HG03025 (cell line): Measurements from ENCODE around the gene FN1.

Experiments used
- ATAC-seq: cut with Tn5 transposase; IDR thresholded peaks from one replicate; pipeline ENCODE4 v1.9.1; 2021; ENCODE audit warnings: mild to moderate bottlenecking, moderate library complexity; ENCODE audit not compliant: unreplicated experiment, low FRiP score

The FN1 gene

GRCh38 chr2:215390550-215390913, 45.3 kb downstream of the FN1 start:
- ATAC-seq = no peak

- no peak for ATAC-seq
These were observed 47.7 kb downstream of the FN1 start for GRCh38 chr2:215388002-215388728.

GRCh38 chr2:215386566-215386965, 49.3 kb downstream of the FN1 start:
- no peak for ATAC-seq

GRCh38 chr2:215384710-215385109, 51.2 kb downstream of the FN1 start:
- ATAC-seq = no peak

GRCh38 chr2:215383652-215384279, 52.1 kb downstream of the FN1 start:
- ATAC-seq = no peak

DNA sequence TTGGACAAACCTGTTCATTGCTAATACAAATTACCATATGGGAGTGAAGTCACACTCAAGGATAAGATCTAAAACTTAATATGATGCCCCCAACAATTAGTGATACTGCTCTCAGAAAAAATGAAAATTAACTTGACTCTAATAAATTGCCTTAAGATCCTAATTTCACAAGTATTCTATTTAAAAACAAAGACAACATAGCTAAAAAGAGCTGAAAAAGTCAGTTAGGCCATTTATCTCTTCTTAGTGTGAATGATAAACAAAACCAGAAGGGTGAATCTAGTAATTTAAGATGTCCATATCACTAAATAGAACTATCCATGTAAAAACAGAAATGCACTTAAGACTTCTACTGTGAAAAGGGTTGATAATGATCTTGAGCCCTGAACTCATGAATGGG, 53.4 kb downstream of the FN1 start:
- no peak for ATAC-seq

DNA sequence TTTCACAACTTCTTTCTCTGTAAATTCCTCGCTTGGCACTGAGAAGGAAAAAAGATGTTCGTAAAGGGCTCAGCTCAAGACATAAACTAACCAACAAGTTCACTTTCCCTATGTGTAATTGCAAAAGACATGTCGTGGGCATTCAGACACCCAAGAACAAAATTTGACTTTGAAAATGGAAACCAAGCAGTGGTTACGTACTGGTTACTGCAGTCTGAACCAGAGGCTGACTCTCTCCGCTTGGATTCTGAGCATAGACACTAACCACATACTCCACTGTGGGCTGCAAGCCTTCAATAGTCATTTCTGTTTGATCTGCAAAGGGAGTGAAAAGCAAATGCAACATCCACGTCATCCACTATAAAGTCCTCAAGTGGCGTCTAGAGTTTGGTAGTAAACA, 53.9 kb downstream of the FN1 start:
- no peak for ATAC-seq

DNA sequence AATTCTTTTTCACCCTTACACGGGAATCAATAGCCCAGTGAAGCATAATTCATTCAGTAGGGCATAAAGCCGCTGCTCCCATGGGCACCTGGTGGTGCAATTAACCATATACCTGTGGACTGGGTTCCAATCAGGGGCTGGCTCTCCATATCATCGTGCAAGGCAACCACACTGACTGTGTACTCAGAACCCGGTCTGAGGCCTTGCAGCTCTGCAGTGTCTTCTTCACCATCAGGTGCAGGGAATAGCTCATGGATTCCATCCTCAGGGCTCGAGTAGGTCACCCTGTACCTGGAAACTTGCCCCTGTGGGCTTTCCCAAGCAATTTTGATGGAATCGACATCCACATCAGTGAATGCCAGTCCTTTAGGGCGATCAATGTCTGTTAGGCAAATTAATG, 55.2 kb downstream of the FN1 start:
- no peak for ATAC-seq

- no peak for ATAC-seq
These were observed 55.9 kb downstream of the FN1 start for GRCh38 chr2:215379948-215380347.

- no peak for ATAC-seq
These were observed 56.8 kb downstream of the FN1 start for GRCh38 chr2:215379039-215379438.

DNA sequence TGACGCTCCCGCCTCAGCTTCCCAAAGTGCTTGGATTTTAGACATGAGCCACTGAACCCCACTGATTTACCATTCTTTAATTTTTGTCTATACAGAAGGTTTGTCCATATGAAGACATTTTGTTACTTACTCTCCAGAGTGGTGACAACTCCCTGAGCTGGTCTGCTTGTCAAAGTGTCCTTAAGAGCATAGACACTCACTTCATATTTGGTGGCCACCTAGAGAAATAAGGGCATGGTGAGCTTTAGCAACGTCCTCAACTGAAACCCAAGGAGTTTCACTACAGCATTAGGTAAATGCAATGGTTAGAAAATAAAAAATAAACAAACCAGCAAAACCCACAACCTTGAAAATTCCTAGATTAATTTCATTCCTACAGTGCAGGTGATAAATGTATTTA, 57.8 kb downstream of the FN1 start:
- no peak for ATAC-seq

DNA sequence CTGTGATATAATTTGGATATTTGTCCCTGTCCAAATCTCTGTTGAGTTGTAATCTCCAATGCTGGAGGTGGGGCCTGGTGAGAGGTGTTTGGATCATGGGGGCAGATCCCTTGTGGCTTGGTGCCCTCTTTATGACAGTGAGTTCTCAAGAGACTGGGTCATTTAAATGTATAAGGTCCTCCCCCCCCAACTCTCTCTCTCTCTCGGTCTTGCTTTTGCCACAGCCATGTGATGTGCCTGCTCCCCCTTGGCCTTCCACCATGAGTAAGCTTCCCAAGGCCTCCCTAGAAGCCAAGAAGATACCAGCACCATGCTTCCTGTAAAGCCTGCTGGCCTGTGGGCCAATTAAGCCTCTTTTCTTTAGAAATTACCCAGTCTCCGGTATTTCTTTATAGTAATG, 58.6 kb downstream of the FN1 start:
- ATAC-seq = no peak

DNA sequence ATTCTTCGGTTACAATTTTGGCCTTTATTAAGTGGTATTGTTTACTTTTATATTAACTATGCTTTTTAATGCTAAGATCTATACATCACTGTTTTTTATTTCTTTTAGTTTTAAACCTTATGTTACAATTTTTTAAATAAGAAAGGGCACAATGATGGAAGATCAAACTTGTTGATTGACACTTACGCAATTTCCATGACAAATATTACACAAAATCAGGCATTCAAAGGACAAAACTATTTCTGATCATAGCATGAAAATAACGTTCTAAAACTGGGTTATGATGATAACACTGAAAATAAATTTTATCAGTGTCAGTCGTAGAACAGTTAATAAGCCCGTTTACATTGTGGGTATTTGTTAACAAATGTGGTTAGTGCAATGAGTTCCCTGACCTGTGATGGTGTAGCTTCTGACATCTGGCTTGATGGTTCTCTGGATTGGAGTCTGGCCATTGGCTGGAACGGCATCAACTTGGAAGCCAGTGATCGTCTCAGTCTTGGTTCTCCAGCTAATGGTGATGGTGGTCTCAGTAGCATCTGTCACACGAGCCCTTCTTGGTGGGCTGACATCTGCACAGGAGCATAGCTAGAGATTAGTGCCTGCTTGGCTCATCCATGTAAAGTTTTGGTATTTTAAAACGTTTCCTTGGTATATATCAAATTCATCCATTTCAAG, 59.6 kb downstream of the FN1 start:
- no peak for ATAC-seq

- no peak for ATAC-seq
These were observed 60.4 kb downstream of the FN1 start for GRCh38 chr2:215375467-215375830.

DNA sequence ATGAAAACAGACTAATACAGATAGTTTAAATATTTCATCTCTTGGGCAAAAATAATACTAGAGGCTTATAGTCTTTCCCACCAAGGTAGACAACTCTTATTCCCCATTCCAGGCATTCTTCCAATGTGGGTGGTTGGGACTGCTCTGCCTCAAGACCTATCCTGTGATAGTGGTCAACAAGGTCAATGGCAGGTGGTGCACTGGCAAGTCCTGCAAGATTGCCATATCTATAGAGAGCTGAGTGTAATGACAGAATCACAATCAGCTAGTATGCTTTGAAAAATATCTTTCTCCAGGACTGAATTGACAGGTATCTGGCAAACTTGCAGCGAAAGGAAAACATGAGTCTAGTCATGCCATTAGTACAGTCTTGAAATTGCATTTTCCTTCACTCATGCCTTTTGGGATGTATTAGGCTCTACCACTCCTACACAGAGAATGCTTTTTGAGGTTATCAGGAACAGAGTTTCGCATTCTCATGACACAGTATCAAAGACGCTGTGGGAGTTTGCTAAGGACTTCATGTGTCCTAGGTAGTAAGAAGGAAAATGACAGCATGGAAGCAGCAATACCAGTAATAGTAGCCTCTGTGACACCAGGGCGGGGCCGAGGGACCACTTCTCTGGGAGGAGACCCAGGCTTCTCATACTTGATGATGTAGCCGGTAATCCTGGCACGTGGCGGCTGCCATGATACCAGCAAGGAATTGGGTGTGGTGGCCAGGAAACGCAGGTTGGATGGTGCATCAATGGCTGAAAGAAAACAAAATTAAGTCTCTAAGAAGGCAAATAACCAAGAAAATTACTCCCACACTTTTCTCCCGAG, 61.0 kb downstream of the FN1 start:
- ATAC-seq = no peak

- no peak for ATAC-seq
These were observed 61.9 kb downstream of the FN1 start for GRCh38 chr2:215374002-215374401.

DNA sequence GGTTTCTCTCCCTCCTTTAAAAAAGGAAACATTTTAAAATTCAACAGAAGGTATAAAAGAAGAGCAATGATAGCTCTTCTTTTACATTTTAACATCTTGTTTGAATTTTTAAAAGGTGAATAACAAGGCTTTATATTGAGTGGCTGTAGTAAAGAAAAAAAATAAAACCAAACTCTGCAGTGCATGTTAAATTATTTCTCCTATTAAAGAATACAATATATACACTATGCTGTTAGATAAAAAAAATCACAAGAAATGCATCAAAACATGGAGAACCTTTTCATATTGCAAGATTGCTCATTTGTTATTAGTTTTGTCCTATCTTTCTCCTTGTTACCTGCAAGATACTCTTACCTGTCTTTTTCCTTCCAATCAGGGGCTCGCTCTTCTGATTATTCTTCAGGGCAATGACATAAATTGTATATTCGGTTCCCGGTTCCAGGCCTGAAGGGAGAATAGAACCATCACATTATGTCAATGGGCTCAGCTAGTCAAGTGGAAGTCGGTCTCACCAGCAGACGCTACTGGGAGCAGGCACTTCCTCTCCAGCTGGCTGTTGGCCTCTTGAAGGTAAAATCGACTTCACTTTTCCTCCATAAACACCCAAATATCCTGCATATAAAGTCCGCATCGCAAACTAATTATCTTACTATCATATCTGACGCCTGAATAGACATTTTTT, 62.8 kb downstream of the FN1 start:
- no peak for ATAC-seq

DNA sequence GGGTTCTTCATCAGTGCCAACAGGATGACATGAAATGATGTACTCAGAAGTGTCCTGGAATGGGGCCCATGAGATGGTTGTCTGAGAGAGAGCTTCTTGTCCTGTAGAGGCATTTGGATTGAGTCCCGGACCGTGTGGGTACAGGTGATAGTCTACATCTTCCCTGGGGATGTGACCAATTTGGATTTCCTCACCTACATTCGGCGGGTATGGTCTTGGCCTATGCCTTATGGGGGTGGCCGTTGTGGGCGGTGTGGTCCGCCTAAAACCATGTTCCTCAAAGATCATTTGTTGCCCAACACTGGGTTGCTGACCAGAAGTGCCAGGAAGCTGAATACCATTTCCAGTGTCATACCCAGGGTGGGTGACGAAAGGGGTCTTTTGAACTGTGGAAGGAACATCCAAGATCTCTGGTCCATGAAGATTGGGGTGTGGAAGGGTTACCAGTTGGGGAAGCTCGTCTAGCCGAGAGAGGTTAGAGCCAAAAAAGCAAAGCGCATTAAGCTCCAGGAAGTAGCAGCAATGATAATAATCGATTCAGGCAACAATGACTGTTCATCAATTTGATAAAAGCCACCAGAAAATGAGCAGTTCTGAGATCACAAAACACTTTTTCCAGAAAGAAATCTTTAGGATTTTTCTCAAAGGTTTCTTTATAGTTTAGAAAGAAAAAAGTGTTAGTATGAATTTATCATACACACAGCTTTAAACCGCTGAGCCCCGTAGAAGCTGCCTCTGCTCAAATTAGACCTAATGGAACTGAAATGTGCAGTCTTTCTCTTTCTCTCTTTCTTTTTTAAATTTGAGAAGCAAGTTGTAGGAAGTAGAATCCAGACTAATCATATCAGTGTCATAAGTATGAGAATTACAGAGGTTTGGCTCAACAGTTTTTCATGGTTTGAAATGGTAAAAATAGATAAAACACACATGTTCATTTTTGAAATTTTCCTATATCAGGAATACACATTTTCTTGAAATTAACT, 63.7 kb downstream of the FN1 start:
- ATAC-seq = no peak
